GM18858 (cell line): ENCODE measurements around the gene PTPRJ.

Experiments used
- ATAC-seq: cut with Tn5 transposase; IDR thresholded peaks from one replicate; pipeline ENCODE4 v1.9.1; 2021; ENCODE audit not compliant: unreplicated experiment

The PTPRJ gene

GRCh38 chr11:48034926-48035871 is 54.8 kb downstream of the PTPRJ start:
- ATAC-seq = no peak

- ATAC-seq = no peak
Measured at GRCh38 chr11:48036011-48036410, 55.7 kb downstream of the PTPRJ start.

GRCh38 chr11:48036466-48036865 is 56.1 kb downstream of the PTPRJ start:
- ATAC-seq = no peak

- ATAC-seq = no peak
Measured at GRCh38 chr11:48037709-48038468, 57.5 kb downstream of the PTPRJ start.

GRCh38 chr11:48040830-48041444 is 60.6 kb downstream of the PTPRJ start:
- no peak for ATAC-seq

GRCh38 chr11:48041877-48042695 is 61.7 kb downstream of the PTPRJ start:
- ATAC-seq = no peak

GRCh38 chr11:48043111-48043990 is 63.0 kb downstream of the PTPRJ start:
- ATAC-seq = no peak

- ATAC-seq = no peak
Measured at GRCh38 chr11:48043991-48044512, 63.7 kb downstream of the PTPRJ start.

GRCh38 chr11:48044577-48044976 is 64.2 kb downstream of the PTPRJ start:
- ATAC-seq = no peak

GRCh38 chr11:48045536-48045935 is 65.2 kb downstream of the PTPRJ start:
- no peak for ATAC-seq

GRCh38 chr11:48047616-48048015 is 67.3 kb downstream of the PTPRJ start:
- no peak for ATAC-seq

GRCh38 chr11:48049036-48049435 is 68.7 kb downstream of the PTPRJ start:
- ATAC-seq = no peak

- ATAC-seq = no peak
Measured at GRCh38 chr11:48050304-48050703, 69.9 kb downstream of the PTPRJ start.

GRCh38 chr11:48051217-48051830 is 71.0 kb downstream of the PTPRJ start:
- ATAC-seq = no peak

GRCh38 chr11:48052183-48053044 is 72.1 kb downstream of the PTPRJ start:
- no peak for ATAC-seq

GRCh38 chr11:48054994-48055291 is 74.6 kb downstream of the PTPRJ start:
- ATAC-seq = no peak

GRCh38 chr11:48055292-48056132 is 75.2 kb downstream of the PTPRJ start:
- peak; percentile 70 for ATAC-seq
